Activated CD8-positive, alpha-beta T cell treated with anti-CD3 and anti-CD28 coated beads, Interleukin-2, amount 10 ng/mL, durations not matched to agents 7 days and 5 days (primary cell): Measurements from ENCODE around the gene HOXA5. TPM values are rescaled to one million over a fixed set of nuclear protein-coding genes. Genes with fewer than 3 reads are reported as not detected.

ENCODE experiments used
- ATAC-seq: fragments of 150-1000 bp; cut with Tn5 transposase; one replicate; pipeline ENCODE4 v1.10.0; 2021; ENCODE audit warnings: moderate library complexity
- CTCF ChIA-PET: fragments of 350-600 bp; sonication (Branson Sonifier 250); formaldehyde crosslinking; loops from one replicate; lab custom pipeline; 2021; ENCODE audit warnings: antibody characterized with exemption; lab: Charles Lee
- POLR2A ChIA-PET: fragments of 350-600 bp; sonication (Branson Sonifier 250); formaldehyde crosslinking; loops from one replicate; lab custom pipeline; 2021; ENCODE audit warnings: antibody characterized with exemption; lab: Charles Lee
- DNase-seq: peaks from one replicate; pipeline ENCODE4 v3.0.0-alpha.2; 2020
- H3K27ac Mint-ChIP-seq: one replicate; pipeline ENCODE4 v1.8.0; 2021; ENCODE audit warnings: mild to moderate bottlenecking, mixed read lengths
- H3K27me3 Mint-ChIP-seq: one replicate; pipeline ENCODE4 v1.8.0; 2021; ENCODE audit warnings: low read depth, mixed read lengths
- H3K36me3 Mint-ChIP-seq: one replicate; pipeline ENCODE4 v1.8.0; 2021; ENCODE audit warnings: low read depth, mixed read lengths
- H3K4me1 Mint-ChIP-seq: one replicate; pipeline ENCODE4 v1.8.0; 2021; ENCODE audit warnings: low read depth, mixed read lengths
- H3K4me3 Mint-ChIP-seq: one replicate; pipeline ENCODE4 v1.8.0; 2021; ENCODE audit warnings: mild to moderate bottlenecking, mixed read lengths
- H3K9me3 Mint-ChIP-seq: one replicate; pipeline ENCODE4 v1.8.0; 2022; ENCODE audit warnings: mixed read lengths; ENCODE audit not compliant: insufficient read depth
- total RNA-seq, 2 experiments: library from RNA; stranded (reverse); gene quantifications; one replicate each; pipeline ENCODE4 v1.2.3, GENCODE V29; 2021

Gene HOXA5
- total RNA-seq, 2 experiments from 2014 or later: not detected

DNA sequence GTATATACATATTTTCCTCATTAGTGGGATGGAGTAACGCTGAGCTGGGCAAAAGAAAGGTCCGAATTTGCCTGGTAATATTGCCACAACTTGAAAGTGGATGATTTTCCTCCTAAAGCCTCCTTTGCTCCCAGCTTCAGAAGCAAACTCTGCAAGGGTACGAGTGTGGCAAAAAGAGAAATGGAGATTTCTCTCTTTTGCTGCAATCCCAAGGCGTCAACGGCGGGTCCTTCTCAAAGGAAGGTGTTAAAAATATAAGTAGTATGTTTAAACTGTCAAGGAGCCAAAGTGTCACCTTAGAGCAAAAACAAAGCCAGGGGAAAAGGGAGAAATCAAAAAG is 28.6 kb downstream of the HOXA5 start:
- DNase-seq (no peak), ATAC-seq (no peak)
- CTCF ChIA-PET: no interaction called here
- no peaks in the 10 kb centered on the region for H3K27me3 Mint-ChIP-seq
- H3K4me3 Mint-ChIP-seq: no peak overlapping the region
- H3K36me3 Mint-ChIP-seq: no peaks in the 10 kb centered on the region
- no peaks in the 10 kb centered on the region for H3K4me1 Mint-ChIP-seq
- POLR2A ChIA-PET: no interaction called here
- no peak overlapping the region for H3K27ac Mint-ChIP-seq
- H3K9me3 Mint-ChIP-seq: no peaks in the 10 kb centered on the region

DNA sequence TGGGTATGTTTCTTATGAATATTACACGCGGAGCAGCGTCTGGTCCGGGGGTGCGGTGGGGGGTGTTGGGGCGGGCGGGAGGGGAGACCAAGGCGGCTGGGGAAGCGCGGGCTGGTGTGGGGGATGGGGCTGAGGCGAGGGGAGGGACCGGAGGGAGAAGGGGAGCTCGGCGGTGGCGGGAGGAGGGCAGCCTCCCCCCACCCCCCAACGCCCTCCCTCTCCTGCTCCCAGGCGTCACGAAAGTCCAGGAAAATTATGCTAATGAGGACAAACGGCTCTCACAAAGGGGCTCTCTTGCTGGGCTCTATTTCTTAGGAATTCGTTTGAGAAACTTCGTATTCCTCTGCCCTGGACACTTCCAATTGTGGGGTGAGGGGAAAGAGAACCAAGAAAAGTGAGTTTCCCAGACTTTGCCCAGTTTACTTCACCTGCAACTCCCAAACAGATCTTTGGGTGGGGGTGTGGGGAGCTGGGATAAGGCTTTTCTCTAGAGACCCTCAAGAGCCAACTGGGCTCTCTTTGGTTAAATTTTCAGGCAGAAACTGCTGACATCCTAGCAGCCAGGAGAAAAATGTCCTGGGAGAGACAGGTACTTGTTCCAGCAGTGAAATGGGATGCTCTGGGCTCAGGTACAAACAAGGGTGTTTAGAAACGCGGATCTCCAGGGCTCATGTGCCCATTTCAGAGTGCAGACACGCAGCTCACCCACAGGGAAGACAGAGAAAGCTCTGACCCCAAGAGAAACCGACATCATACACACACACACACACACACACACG is 29.3 kb downstream of the HOXA5 start:
- no peaks in the 10 kb centered on the region for H3K4me1 Mint-ChIP-seq
- ATAC-seq (no peak), DNase-seq (no peak)
- POLR2A ChIA-PET: no interaction called here
- H3K9me3 Mint-ChIP-seq: no peaks in the 10 kb centered on the region
- no peaks in the 10 kb centered on the region for H3K36me3 Mint-ChIP-seq
- no peaks in the 10 kb centered on the region for H3K27me3 Mint-ChIP-seq
- no peak overlapping the region for H3K27ac Mint-ChIP-seq
- CTCF ChIA-PET: no interaction called here
- H3K4me3 Mint-ChIP-seq: no peak overlapping the region

DNA sequence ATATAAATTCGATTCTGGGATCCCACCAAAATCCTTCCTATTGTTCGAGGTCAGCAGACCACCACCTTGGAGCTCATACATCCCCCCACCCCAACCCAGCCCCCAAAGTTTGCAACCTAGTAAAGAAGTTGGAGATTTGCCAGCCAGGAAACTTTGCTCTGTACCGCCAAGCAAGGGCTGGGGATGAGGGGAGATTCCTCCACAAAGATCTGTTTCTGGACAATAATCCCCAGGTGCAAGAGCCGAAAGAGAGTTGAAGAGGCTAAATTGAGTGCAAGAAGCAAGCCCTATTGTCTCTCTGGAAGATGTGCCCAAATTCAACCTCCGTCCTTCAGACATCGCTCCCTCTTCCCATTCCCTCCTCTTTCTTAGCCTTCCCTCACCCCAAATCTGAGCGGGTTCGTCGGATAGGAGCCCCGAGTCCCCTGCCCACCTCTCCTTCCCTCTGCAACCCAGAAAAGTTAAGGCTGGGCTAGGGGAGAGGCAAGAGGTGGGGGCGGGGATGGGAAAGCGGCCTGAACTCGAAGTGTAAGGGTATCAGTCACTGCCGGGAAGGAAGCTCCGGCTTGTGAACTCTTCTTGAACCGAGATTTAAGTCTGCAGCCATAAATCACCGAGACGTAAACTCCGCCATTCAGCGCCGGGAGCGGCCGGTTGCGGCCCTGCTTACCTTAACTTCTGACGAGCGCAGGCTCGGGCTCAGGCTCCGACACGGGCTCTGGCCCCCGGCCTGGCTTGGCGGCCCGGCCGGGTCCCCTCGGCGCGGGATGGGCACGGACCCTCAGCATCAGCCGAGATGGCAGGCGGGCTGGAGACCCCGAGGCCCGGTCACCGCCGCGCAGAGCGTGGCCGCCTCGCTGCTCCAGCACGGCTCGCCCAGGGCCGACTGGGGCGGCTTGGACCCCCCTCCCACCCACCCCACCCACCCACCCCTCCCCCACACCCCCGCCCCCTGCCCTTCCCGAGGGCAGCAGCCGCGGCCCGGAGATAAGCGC is 30.2 kb downstream of the HOXA5 start:
- H3K27me3 Mint-ChIP-seq: no peaks in the 10 kb centered on the region
- no peaks in the 10 kb centered on the region for H3K4me1 Mint-ChIP-seq
- ChIA-PET POLR2A (no interaction called here), CTCF (no interaction called here)
- H3K36me3 Mint-ChIP-seq: no peaks in the 10 kb centered on the region
- no peak overlapping the region for H3K27ac Mint-ChIP-seq
- H3K9me3 Mint-ChIP-seq: no peaks in the 10 kb centered on the region
- DNase-seq (no peak), ATAC-seq (no peak)
- H3K4me3 Mint-ChIP-seq: no peak overlapping the region

DNA sequence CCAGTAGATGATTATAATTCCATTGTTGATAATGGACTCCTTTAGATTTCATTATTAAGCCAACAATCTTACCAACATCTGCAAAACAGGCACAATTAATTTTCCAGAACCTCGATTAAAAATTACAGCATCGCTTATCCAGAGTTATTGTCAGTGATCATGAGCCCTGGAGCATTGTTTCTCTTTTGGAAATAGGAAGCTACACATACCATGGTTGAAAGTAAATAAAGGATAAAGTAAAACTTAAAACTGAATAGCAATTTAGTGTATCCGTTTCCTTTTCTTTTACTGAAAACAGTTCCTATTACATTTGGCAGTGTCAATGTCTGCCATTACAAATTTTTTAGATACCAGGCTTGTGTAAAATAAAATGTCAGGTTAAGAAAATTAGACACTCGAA is 31.1 kb downstream of the HOXA5 start:
- ChIA-PET POLR2A (no interaction called here), CTCF (no interaction called here)
- Mint-ChIP-seq H3K27me3 (no peaks in the 10 kb centered on the region), H3K4me1 (no peaks in the 10 kb centered on the region), H3K27ac (no peak overlapping the region), H3K9me3 (no peaks in the 10 kb centered on the region), H3K4me3 (no peak overlapping the region), H3K36me3 (no peaks in the 10 kb centered on the region)
- ATAC-seq: no peak
- DNase-seq: no peak

DNA sequence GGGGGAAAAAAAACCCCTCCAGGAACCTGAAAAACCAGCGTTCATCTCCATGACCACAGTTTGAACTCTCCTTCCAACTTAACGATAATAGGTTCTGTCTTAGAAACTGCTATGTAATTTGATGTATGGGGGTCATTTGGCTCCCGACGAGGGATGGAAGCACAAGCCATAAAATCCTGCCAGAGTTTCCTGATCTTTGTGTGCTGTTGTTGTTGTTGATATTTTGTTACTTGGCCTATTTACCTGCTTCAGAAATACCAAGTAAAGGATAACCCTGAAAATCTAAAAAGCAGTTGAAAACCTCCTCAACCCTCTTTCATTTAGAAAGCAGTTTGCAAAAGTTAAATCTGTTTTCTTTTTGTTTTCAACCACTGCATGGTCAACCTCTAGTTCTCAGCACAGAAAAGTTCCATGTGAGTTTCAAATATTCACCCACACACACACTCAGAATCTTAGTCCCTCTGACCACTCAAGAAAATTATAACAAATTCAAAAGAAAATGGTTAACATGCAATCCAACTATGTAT is 31.7 kb downstream of the HOXA5 start:
- Mint-ChIP-seq H3K4me1 (no peaks in the 10 kb centered on the region), H3K27me3 (no peaks in the 10 kb centered on the region), H3K36me3 (no peaks in the 10 kb centered on the region), H3K4me3 (no peak overlapping the region), H3K27ac (no peak overlapping the region), H3K9me3 (no peaks in the 10 kb centered on the region)
- ChIA-PET POLR2A (no interaction called here), CTCF (no interaction called here)
- ATAC-seq (no peak), DNase-seq (no peak)

DNA sequence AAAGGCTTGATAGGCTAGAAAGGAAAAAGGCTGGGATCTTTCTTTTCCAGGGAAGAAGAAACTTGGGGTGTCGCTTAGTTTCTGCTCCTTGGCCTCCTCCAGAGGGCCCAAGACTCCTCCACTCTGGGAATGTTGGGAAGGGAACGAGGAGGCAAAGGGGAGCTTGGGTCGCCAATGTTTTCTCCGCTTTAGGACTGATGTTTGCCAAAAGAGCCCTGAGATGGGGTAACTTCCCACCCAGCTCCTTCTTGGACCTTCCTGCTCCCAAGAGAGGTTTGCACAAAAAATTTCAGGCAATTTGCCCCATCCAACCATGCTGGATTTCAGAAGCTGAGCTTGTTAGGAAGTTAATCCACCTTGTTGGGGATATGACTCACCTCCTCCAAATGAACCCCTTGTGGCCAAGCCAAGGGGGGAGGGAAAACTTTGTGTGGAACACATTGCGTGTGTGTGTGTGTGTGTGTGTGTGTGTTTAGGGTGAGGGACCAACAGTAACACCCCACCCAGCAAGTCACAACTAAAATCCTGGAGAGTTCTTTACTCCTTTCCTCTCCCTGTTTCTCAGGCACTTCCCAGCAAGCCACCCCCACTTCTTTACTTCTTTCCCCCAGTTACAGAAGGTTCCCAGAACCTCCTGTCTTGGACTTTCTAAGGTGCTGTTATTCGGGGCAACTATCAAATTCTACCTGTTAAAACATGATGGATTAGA is 32.3 kb downstream of the HOXA5 start:
- Mint-ChIP-seq H3K4me1 (no peaks in the 10 kb centered on the region), H3K36me3 (no peaks in the 10 kb centered on the region), H3K27ac (no peak overlapping the region), H3K4me3 (no peak overlapping the region), H3K27me3 (no peaks in the 10 kb centered on the region), H3K9me3 (no peaks in the 10 kb centered on the region)
- ChIA-PET CTCF (no interaction called here), POLR2A (interaction anchor here (0.7 kb wide), 1 partner anchor 131 kb away, joined by 3 read pairs; the partner anchor contains the start of gene EVX1)
- ATAC-seq (no peak), DNase-seq (no peak)

- H3K9me3 Mint-ChIP-seq: no peaks in the 10 kb centered on the region
- H3K36me3 Mint-ChIP-seq: no peaks in the 10 kb centered on the region
- ATAC-seq: no peak
- no peak for DNase-seq
- no peak overlapping the region for H3K27ac Mint-ChIP-seq
- ChIA-PET CTCF (interaction anchor here (0.9 kb wide), 1 partner anchor 9 kb away, joined by 3 read pairs; no protein-coding TSS in a partner anchor), POLR2A (interaction anchor here (0.7 kb wide), 1 partner anchor 132 kb away, joined by 3 read pairs; the partner anchor contains the start of gene EVX1)
- H3K4me1 Mint-ChIP-seq: no peaks in the 10 kb centered on the region
- no peak overlapping the region for H3K4me3 Mint-ChIP-seq
- peaks cover 4% of the 10 kb centered on the region for H3K27me3 Mint-ChIP-seq
Observed at GRCh38 chr7:27110186-27111031, 33.1 kb downstream of the HOXA5 start.

DNA sequence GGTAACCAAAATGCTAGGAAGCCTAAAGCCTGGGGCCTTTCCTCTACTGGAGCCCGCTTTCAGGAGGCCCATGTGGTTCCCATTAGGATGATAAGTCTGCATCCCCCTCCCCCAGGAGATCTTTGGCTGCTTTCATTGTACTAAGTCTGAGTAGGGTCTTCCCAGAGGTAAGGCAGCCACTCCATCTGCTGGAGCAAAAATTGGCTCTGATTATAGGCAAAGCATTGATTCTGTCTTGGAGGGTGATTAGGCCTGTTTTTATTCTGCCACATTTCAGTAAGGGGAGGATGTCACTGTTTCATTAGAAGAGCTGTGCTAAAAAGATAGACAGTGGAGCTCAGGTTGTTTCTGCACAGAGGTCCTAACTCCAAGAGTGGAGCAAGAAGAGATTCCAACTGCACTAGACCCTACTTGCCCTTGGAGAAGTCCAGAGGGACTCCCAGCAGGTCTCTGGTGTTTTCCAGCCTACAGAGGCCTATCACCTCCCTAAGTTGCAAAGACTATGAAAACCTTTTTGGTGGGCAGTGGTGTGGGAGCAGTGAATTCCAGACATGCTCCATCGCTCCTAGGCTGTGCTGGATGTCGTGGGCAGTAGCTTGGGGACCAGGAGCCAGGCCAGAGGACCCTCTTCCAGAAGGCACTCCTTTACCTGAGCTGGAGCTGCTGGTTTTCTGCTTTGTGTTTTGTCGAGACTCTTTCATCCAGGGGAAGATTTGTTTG is 33.9 kb downstream of the HOXA5 start:
- Mint-ChIP-seq H3K27me3 (peaks cover 7% of the 10 kb centered on the region), H3K9me3 (no peaks in the 10 kb centered on the region), H3K27ac (no peak overlapping the region), H3K4me3 (no peak overlapping the region), H3K36me3 (no peaks in the 10 kb centered on the region), H3K4me1 (no peaks in the 10 kb centered on the region)
- ChIA-PET CTCF (interaction anchor here (0.9 kb wide), 1 partner anchor 10 kb away, joined by 3 read pairs; no protein-coding TSS in a partner anchor), POLR2A (no interaction called here)
- DNase-seq (no peak), ATAC-seq (no peak)

- POLR2A ChIA-PET: no interaction called here
- Mint-ChIP-seq H3K4me3 (no peak overlapping the region), H3K27ac (no peak overlapping the region)
Observed at GRCh38 chr7:27108390-27109127, 34.9 kb downstream of the HOXA5 start.

More at GRCh38 chr7:27108390-27109127, 34.9 kb downstream of the HOXA5 start:
- Mint-ChIP-seq H3K4me1 (no peaks in the 10 kb centered on the region), H3K9me3 (no peaks in the 10 kb centered on the region), H3K27me3 (peaks cover 15% of the 10 kb centered on the region), H3K36me3 (no peaks in the 10 kb centered on the region)
- DNase-seq (no peak), ATAC-seq (no peak)
- CTCF ChIA-PET: no interaction called here
